ENCODE measurements around the gene ZNF366.

ZNF366 gene

GRCh38 chr5:72400950-72401349 lies 106.3 kb downstream of the ZNF366 start:
- no peak for DNase-seq

GRCh38 chr5:72397836-72398235 lies 109.4 kb downstream of the ZNF366 start:
- DNase-seq, result no peak

- DNase-seq, result no peak
Measured at GRCh38 chr5:72394688-72395087, 112.5 kb downstream of the ZNF366 start.

GRCh38 chr5:72393052-72393451 lies 114.2 kb downstream of the ZNF366 start:
- DNase-seq, result no peak

Data from NCI-H1092 (cell line).